ENCODE results near the gene RGR.

- TF ChIP-seq EP300 (IDR thresholded peaks at IDR 0.05) (no peak), POLR2A (IDR thresholded peaks at IDR 0.05) (no peak)
- TF ChIP-seq, protein P1, sequence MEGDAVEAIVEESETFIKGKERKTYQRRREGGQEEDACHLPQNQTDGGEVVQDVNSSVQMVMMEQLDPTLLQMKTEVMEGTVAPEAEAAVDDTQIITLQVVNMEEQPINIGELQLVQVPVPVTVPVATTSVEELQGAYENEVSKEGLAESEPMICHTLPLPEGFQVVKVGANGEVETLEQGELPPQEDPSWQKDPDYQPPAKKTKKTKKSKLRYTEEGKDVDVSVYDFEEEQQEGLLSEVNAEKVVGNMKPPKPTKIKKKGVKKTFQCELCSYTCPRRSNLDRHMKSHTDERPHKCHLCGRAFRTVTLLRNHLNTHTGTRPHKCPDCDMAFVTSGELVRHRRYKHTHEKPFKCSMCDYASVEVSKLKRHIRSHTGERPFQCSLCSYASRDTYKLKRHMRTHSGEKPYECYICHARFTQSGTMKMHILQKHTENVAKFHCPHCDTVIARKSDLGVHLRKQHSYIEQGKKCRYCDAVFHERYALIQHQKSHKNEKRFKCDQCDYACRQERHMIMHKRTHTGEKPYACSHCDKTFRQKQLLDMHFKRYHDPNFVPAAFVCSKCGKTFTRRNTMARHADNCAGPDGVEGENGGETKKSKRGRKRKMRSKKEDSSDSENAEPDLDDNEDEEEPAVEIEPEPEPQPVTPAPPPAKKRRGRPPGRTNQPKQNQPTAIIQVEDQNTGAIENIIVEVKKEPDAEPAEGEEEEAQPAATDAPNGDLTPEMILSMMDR (IDR thresholded peaks at IDR 0.05) = no peak
Observed at GRCh38 chr10:84292502-84292901, 47.6 kb downstream of the RGR start.

Data from gastroesophageal sphincter (tissue), 3 donors.